ENCODE measurements around the gene CACNA2D4. TPM values are rescaled to one million over a fixed set of nuclear protein-coding genes. Genes with fewer than 3 reads are reported as not detected.

The CACNA2D4 gene
- polyA plus RNA-seq, 3 donors: 17.8 to 87.7 (median 22.1) TPM

DNA sequence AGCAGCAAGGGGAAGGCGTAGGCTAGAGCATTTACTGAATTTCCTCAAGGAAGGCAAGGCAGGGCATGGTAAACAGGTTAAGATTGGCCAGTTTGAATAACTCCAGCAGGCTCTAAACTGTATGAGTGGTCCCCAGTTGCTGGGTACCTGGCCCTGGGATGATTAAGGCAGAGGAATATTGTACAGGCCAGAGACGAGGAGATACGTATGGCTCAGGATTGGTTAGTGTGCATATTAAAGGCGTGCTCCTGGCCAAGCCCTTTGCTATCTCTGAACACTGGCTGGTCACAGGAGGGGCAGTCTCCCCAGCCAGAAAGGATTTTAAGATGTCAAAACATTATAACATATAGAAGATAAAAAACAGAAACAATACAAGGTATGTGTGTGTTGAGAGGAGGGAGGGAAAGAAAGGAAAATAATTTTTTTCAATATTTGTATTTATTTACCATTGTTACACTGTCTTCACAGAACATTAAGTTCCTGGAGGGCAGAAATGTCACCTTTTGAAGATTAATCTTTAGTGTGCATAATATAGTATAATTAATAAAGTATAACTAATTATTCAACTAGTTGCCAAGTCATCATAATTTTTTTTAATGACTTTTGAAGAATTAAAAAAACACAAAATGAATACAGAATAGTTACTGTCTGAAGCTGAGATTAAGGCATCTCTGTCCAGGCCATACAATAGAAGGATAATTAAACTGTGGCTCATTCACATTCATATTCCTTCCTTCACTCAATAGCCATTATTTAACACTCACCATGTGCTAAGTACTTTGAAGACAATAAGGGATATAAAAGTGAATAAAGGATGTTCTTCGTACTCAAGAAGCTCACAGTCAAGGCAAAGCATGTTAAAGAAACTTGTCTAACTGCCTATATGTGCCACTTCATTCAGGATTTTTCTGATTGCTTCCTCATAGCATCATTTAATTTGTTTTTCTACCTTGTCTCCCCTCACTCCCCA lies 43.9 kb upstream of the CACNA2D4 start:
- H3K36me3 Mint-ChIP-seq: peaks cover 52 to 58% of the 10 kb centered on the region in 2 donors
- no peaks in the 10 kb centered on the region for H3K27me3 ChIP-seq (ENCODE audit: control insufficient read depth in 2 of 2, insufficient read depth in 2 of 2, low read length in 2 of 2)
- no peak overlapping the region for H3K27ac Mint-ChIP-seq

DNA sequence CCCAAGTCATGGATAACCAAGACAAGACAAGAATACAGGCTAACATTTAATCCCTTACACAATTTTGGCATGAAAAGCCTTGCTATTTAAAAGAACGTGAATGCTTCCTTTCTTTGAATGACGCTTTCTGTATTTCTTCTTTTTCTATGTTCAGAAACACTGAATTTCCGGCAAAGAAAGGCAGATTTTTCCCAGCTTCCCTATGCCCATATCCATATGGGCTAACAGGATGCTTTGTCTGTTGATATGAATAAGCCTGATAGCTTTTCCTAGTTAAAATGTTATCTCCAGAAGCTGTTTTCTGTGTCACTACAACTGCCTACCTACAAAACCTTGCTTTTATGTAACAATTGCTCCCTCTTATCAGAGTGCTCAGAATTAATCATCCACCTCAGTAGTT lies 38.3 kb upstream of the CACNA2D4 start:
- no peak overlapping the region for H3K27ac Mint-ChIP-seq
- no peak for DNase-seq
- H3K9ac ChIP-seq (ENCODE audit: insufficient read depth, low read length, poor library complexity, severe bottlenecking): no peak overlapping the region
- no peaks in the 10 kb centered on the region for H3K9me3 ChIP-seq (replicated peaks in 1 of 2; ENCODE audit: control insufficient read depth in 1 of 2, insufficient read depth in 1 of 2, low read length in 2 of 2)
- H4K20me1 ChIP-seq (ENCODE audit: insufficient read depth, low read length): no peaks in the 10 kb centered on the region
- H3K4me1 ChIP-seq (ENCODE audit: control insufficient read depth in 1 of 2, insufficient read depth in 2 of 2, low read length in 2 of 2): no peaks in the 10 kb centered on the region
- intact Hi-C loops (cut with micrococcal nuclease): no loop called here
- no peak overlapping the region for H2AFZ ChIP-seq (ENCODE audit: insufficient read depth, low read depth, low read length, poor library complexity, severe bottlenecking)
- peaks cover 0 to 2% (median 0%) of the 10 kb centered on the region in 3 donors for H3K27me3 Mint-ChIP-seq (ENCODE audit: low read depth in 3 of 3)
- H3K4me1 Mint-ChIP-seq: no peaks in the 10 kb centered on the region
- no peaks in the 10 kb centered on the region for H3K27me3 ChIP-seq (ENCODE audit: control insufficient read depth in 2 of 2, insufficient read depth in 2 of 2, low read length in 2 of 2)
- TF ChIP-seq, protein P1, sequence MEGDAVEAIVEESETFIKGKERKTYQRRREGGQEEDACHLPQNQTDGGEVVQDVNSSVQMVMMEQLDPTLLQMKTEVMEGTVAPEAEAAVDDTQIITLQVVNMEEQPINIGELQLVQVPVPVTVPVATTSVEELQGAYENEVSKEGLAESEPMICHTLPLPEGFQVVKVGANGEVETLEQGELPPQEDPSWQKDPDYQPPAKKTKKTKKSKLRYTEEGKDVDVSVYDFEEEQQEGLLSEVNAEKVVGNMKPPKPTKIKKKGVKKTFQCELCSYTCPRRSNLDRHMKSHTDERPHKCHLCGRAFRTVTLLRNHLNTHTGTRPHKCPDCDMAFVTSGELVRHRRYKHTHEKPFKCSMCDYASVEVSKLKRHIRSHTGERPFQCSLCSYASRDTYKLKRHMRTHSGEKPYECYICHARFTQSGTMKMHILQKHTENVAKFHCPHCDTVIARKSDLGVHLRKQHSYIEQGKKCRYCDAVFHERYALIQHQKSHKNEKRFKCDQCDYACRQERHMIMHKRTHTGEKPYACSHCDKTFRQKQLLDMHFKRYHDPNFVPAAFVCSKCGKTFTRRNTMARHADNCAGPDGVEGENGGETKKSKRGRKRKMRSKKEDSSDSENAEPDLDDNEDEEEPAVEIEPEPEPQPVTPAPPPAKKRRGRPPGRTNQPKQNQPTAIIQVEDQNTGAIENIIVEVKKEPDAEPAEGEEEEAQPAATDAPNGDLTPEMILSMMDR (IDR thresholded peaks at IDR 0.05): no peak
- H3K9me3 Mint-ChIP-seq: peaks cover 0 to 13% (median 3%) of the 10 kb centered on the region in 7 donors
- WGBS (ENCODE audit: insufficient coverage): no CpG with 5 or more reads among the region's 3 CpGs
- no peak overlapping the region for H3K27ac ChIP-seq (ENCODE audit: low read depth in 1 of 2, low read length in 2 of 2)
- no peaks in the 10 kb centered on the region for H3K79me2 ChIP-seq (ENCODE audit: insufficient read depth, low read length)
- peaks cover 50 to 52% of the 10 kb centered on the region in 2 donors for H3K36me3 Mint-ChIP-seq
- H3K36me3 ChIP-seq (replicated peaks in 1 of 2; ENCODE audit: control insufficient read depth in 1 of 2, insufficient read depth in 2 of 2, low read length in 2 of 2): peaks cover 28 to 38% of the 10 kb centered on the region in 2 donors
- no peak overlapping the region for H3K4me3 Mint-ChIP-seq
- no peak overlapping the region for H3K4me3 ChIP-seq (replicated peaks in 1 of 3; ENCODE audit: low read depth in 2 of 3, low read length in 3 of 3)
- no peak overlapping the region for H3K4me2 ChIP-seq (replicated peaks; ENCODE audit: extremely low read depth, low read length, poor library complexity, severe bottlenecking)

More for the DNA sequence above, 43.9 kb upstream of the CACNA2D4 start:
- H3K27me3 Mint-ChIP-seq (ENCODE audit: low read depth in 3 of 3): peaks cover 0 to 2% (median 0%) of the 10 kb centered on the region in 3 donors
- Histone ChIP-seq H3K4me3 (replicated peaks in 1 of 3; ENCODE audit: low read depth in 2 of 3, low read length in 3 of 3) (no peak overlapping the region), H3K9ac (ENCODE audit: insufficient read depth, low read length, poor library complexity, severe bottlenecking) (no peak overlapping the region), H3K9me3 (replicated peaks in 1 of 2; ENCODE audit: control insufficient read depth in 1 of 2, insufficient read depth in 1 of 2, low read length in 2 of 2) (no peaks in the 10 kb centered on the region), H3K79me2 (ENCODE audit: insufficient read depth, low read length) (no peaks in the 10 kb centered on the region), H3K27ac (ENCODE audit: low read depth in 1 of 2, low read length in 2 of 2) (no peak overlapping the region), H2AFZ (ENCODE audit: insufficient read depth, low read depth, low read length, poor library complexity, severe bottlenecking) (no peak overlapping the region), H3K4me1 (ENCODE audit: control insufficient read depth in 1 of 2, insufficient read depth in 2 of 2, low read length in 2 of 2) (no peaks in the 10 kb centered on the region), H3K4me2 (replicated peaks; ENCODE audit: extremely low read depth, low read length, poor library complexity, severe bottlenecking) (no peak overlapping the region), H3K36me3 (replicated peaks in 1 of 2; ENCODE audit: control insufficient read depth in 1 of 2, insufficient read depth in 2 of 2, low read length in 2 of 2) (peaks cover 29 to 54% of the 10 kb centered on the region in 2 donors), H4K20me1 (ENCODE audit: insufficient read depth, low read length) (no peaks in the 10 kb centered on the region)
- no peak overlapping the region for H3K4me3 Mint-ChIP-seq
- 90% methylated on average over 1 of the region's 5 CpGs for WGBS (ENCODE audit: insufficient coverage)
- no peaks in the 10 kb centered on the region for H3K4me1 Mint-ChIP-seq
- DNase-seq: no peak
- intact Hi-C loops (cut with micrococcal nuclease): no loop called here
- TF ChIP-seq, protein P1 (IDR thresholded peaks at IDR 0.05): no peak
- H3K9me3 Mint-ChIP-seq: peaks cover 0 to 13% (median 3%) of the 10 kb centered on the region in 7 donors
